GM12864 (cell line): ENCODE measurements around the gene TCAP.

Experiments
- DNase-seq: peaks from one replicate; pipeline ENCODE4 v3.0.0-alpha.2; 2011; ENCODE audit warnings: low read depth
- H3K4me3 ChIP-seq: 2 replicates; pipeline ENCODE4 v1.5.1; 2011; ENCODE audit warnings: mild to moderate bottlenecking, low read depth, low read length, control low read depth
- TF ChIP-seq, protein P1 (sequence below): IDR thresholded peaks from 2 replicates; pipeline ENCODE4 v1.5.1; 2011; ENCODE audit warnings: low read depth, mild to moderate bottlenecking, moderate library complexity, low read length, control low read depth, inconsistent platforms; ENCODE audit errors: missing control alignments

The TCAP gene

DNA sequence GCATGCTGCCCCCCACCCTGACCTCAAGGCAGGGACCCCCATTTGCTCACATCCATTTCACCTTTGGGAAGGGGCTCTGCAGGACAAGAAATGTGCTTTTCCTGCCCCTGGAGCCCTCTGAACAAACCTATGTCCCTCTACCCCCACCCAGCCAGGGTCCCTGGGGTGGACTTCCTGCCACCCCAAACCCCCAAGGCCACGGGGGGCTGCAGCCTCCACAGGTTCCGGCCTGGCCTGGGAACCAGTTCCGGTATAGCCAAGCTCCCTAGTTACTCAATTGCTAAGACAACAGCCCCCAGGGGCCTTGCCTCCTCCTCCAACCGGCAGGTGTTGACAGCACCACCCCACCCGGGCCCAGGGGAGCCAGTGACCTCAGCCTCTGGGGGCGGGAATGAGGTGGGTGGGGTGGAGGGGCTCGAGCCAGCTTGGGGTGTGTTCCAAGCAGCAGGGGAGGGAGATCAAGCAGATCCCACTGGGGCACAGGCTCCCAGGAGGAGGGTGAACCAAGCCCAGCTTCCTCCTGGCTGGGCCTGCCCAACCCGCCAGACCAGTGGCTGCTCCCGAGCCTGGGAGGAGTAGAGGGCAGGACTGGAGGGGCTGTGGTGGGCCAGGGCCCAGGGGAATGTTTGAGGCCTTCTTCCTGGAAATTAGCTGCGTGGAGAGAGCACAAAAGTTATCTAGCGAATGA, 9.7 kb downstream of the TCAP start:
- TF ChIP-seq, protein P1, sequence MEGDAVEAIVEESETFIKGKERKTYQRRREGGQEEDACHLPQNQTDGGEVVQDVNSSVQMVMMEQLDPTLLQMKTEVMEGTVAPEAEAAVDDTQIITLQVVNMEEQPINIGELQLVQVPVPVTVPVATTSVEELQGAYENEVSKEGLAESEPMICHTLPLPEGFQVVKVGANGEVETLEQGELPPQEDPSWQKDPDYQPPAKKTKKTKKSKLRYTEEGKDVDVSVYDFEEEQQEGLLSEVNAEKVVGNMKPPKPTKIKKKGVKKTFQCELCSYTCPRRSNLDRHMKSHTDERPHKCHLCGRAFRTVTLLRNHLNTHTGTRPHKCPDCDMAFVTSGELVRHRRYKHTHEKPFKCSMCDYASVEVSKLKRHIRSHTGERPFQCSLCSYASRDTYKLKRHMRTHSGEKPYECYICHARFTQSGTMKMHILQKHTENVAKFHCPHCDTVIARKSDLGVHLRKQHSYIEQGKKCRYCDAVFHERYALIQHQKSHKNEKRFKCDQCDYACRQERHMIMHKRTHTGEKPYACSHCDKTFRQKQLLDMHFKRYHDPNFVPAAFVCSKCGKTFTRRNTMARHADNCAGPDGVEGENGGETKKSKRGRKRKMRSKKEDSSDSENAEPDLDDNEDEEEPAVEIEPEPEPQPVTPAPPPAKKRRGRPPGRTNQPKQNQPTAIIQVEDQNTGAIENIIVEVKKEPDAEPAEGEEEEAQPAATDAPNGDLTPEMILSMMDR, result no peak
- H3K4me3 ChIP-seq, result no peak overlapping the region
- DNase-seq, result no peak

DNA sequence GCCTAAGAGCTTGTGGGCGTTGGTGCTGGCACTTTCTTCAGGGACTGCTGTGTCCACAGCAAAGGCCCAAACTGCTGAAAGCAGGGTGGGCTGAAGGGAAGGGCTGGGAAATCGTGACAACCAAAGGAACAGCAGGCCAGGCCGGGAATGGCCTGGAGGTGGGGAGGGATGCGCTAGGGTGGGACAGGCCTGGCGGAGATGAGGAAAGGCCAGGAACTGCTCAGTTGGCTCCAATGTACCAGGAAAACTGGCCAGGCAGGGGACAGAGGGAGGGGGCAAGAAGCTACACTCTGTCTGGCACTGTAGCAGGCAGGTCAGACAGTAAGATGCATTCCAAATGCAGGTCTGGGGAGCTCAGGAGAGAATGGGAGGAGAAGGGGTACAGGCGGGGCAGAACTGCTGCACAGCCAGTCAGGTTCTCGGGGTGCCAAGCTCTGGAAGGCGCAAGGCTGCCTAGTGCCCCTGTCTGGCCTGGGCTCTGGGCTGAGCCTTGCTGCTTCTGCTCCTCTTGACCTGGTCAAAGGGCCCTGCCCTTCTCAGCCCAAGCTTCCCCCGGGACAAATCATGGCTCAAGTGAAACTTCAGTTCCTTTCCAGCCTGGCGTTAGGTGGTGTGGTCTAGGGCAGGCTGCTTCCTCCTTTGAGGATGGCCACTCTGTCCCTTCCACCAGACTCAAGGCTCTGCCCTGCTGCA, 10.4 kb downstream of the TCAP start:
- DNase-seq, result no peak
- TF ChIP-seq, protein P1, result no peak
- H3K4me3 ChIP-seq, result no peak overlapping the region

DNA sequence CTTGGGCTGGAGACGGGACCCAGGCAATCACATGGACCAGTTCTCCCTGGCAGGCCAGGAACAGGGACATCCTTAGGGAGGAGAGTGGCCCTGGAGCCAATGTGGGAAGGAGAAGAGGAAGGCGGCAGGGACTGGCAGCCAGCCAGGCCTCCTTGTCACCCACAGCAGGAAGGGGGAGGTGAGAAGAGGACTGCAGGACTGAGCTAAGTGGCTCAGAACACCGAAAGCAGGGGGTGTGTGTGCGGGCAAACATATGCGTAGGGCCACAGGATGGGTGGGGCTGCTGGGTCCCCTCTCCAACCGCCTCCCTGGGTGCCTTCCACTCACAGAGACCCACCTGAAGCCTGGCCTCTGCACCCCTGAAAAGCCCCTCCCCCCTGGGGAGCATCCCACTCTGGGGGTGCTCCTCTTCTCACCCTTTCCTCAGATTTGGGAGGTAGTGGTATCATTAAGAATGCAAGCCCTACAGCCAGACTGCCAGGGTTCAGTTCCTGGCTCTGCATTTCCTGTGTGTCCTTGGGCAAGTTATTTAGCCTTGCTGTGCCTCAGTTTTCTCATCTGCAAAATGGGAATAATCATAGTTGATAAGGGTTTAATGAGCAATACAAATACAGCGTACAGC, 11.2 kb downstream of the TCAP start:
- DNase-seq, result peak; percentile 22
- TF ChIP-seq, protein P1, result no peak
- no peak overlapping the region for H3K4me3 ChIP-seq

DNA sequence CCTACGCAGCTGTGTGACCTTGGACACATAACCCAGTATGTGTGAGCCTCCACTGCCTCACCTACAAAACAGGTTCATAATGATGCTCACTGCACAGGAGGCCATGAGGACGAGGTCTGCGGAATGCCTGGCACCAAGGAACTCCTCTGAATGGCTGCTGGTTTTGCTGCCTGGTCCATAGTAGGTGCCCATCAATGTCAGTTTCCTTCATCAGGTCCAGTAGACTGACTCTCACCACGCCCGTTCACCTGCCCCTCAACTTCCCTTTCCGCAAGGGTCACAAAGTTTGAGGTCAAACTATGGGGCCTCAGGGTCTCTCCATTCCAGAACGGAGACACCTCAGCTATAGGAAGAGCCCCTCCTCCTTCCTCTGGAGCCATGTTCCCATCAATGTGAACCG, 11.9 kb downstream of the TCAP start:
- TF ChIP-seq, protein P1, result no peak
- no peak for DNase-seq

DNA sequence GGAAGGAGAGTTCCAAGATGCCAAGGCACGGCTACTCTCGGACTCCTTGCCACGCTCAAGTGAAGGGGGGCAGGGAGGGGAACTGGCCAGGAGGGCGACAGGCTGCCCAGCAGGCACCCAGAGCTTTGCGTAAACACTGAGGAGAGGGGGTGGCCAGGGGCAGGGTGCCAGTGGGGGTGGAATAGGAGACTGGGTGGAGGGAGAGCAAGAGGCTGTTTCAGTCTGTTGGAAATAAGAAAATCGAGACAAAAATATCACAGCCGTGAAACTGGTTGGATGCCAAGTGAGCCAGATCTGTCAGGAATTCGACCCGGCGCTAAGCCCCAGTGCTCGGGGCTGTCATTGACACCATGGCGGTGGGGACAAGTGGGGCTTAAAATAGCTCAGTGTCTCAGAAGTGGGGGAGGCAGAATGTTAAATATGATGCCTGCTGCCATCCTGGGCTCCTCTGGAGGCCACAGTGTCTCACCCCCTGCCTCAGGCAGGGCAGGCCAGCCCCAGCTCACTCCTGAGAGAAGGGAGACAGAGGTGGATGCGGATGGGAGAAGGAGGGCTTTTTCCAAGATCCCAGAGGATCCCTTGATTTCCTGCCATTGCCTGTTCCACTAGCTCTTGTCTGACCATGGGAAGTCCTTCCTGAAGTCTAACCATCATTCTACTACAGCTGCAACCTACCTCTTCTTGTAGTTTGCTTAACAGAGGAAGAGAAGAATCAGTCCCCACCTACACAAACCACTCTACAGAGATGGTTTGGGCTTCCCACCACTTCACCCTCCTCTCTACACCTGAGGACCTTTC, 12.6 kb downstream of the TCAP start:
- DNase-seq, result no peak
- H3K4me3 ChIP-seq, result no peak overlapping the region
- TF ChIP-seq, protein P1, result no peak

More for the DNA sequence above, 11.9 kb downstream of the TCAP start:
- no peak overlapping the region for H3K4me3 ChIP-seq

DNA sequence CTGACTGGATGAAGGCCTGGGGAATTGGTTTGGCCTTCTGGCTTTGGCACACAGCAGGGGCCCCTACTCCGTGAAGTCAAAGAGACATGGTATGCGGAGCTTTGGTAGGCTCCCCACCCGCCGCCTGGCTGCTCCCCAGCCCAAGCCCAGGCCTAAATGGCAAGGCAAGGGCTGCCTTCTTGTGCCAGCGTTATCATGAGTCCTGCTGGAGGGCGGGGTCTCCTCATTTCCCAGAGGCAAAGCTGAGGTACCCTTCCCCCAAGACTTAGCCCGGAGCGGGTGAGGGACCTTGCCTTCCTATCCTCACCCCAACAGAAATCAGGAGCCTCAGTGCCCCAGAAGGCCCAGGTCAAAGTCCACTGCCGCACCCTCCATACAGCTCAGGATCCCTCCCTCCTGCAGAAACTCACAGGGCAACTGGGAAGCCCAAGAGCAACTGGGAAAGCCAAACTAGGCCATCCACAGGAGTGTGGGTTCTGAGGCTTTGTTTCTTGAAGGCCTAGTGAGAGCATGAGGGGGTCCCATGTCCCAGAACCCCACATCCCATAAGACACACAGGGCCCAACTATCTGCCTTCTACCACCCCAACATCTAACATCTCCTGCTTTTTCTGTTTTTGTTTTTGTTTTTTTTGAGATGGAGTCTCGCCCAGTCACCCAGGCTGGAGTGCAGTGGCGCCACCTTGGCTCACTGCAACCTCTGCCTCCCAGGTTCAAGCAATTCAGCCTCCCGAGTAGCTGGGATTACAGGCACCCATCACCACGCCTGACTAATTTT, 13.4 kb downstream of the TCAP start:
- DNase-seq, result no peak

More for the DNA sequence above, 13.4 kb downstream of the TCAP start:
- TF ChIP-seq, protein P1, result no peak
- no peak overlapping the region for H3K4me3 ChIP-seq
